GM21367 (cell line): ENCODE data around the gene OR2W3.
A peak's percentile ranks its signal among the peaks of the same experiment; 100 is the strongest.

Experiments used
- ATAC-seq: cut with Tn5 transposase; IDR thresholded peaks from one replicate; pipeline ENCODE4 v1.9.1; 2021; ENCODE audit not compliant: unreplicated experiment

The OR2W3 gene

GRCh38 chr1:247895163-247895637 lies at the start of gene OR2W3:
Gene OR2W3, plus strand, starts transcription at chr1:247895587. Its CDS starts 0 bp downstream, at chr1:247895587.
- no peak for ATAC-seq

DNA sequence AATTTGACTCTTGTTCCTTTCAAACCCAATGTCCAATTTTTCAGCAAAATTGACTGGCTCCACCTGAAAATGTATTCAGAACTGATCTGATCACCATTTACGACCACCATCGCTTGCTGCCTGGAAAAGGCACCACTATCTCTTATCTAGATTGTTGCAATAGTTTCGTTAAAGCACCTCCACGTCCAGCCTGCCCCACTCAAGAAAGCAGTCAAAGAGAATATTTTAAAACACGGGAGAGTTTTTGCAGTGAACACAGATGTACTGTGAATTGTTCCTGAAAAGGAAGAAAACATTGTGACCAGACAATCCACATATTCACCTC lies 49.7 kb upstream of the OR2W3 start:
- no peak for ATAC-seq

- ATAC-seq = no peak
Measured at GRCh38 chr1:247848346-247848745, 47.0 kb upstream of the OR2W3 start.

DNA sequence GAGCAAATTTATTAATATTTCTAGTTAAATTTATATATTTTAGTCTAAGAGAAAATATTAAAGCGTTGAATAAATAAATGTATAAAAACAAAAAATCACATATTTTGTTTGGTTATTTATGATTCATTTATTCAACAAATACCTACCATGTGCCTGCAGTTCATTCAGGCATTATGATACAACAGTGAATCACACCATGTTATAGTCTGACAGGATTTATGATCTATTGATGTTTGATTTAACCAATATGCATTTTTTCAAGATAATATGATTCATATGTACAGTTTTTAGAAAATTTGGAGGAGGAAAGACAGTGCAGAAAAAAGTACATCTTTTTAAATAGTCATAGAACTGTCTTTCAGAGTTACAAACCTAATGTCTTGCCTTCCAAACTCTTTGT lies 45.8 kb upstream of the OR2W3 start:
- ATAC-seq = no peak

- ATAC-seq = no peak
Measured at GRCh38 chr1:247854899-247855545, 40.4 kb upstream of the OR2W3 start.

DNA sequence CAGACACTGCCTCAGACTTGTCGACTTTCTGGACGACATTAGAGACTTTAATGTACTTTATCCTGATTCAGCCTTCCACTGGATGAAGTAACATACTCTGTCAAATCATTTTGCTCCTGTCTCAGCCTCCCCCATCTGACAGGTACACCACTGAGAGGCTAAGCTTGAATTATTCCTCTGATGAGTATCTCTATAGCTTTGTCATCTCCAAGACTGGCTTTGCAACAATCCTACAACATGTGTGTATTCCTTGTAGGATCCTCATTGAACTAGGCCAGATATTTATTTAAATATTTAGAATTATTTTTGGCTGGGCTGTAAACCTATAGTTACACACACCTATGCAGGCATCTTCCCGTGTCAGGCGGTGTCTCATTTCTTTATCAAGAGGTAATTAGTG lies 39.5 kb upstream of the OR2W3 start:
- no peak for ATAC-seq

DNA sequence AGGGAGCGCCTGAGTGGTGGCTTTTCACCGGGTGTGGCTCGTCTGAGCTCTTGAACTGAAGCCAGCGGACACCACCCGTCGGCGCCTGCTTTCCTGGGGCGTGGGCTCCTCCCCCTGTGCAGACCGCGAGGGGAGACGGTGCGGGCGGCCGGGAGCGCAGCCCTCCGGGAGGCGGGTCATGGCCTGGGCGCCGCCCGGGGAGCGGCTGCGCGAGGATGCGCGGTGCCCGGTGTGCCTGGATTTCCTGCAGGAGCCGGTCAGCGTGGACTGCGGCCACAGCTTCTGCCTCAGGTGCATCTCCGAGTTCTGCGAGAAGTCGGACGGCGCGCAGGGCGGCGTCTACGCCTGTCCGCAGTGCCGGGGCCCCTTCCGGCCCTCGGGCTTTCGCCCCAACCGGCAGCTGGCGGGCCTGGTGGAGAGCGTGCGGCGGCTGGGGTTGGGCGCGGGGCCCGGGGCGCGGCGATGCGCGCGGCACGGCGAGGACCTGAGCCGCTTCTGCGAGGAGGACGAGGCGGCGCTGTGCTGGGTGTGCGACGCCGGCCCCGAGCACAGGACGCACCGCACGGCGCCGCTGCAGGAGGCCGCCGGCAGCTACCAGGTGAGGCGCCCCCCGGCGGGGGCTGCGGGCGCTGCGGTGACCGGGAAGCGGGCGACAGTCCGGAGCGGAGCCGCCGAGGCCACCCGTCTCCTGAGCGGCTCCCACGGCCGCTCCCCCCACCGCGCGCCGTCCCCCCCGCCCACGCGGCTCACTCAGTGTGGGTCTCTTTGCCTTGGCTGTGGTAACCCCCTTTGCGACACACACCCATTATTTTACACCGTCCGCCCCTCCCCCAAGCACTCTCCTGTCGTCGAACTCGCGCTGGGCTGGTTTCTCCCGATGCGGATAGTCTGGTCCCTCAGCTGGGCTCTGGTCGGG lies 38.1 kb upstream of the OR2W3 start, which contains the start of gene TRIM58:
TSS of gene TRIM58 (plus strand) at position 119 of the 916 bp plus-strand sequence. CDS start at position 179, 60 bp downstream.
- ATAC-seq = peak; percentile 89

DNA sequence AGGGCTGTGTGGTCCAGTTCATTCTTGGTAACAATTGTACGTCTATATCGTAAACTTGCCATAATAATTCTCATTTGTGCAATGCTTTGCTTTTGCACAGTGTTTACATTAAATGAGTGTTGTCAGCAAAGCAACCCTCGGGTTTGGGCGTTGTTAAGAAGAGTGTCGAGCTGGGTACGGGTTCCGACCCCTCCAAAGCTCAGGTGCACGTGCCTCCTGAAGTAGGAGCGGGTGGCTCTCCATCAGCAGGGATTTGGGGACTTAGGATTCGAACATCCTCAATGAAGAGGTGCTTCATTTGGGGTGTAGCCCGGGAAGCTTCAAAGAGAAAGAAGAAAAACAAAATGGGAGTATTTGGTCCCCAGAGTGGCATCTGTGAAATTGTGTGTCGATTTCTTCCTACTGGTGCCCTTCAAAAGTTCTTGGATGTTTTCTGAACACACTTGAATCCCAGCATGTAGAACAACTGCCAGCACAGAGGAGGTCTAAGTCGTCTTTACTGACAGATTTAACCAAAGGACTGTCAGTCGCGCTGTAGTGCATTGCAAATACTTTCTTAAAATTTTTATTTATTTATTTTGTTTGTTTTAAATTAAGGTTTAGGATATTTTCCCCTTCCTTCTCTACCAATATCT lies 37.3 kb upstream of the OR2W3 start:
- no peak for ATAC-seq

GRCh38 chr1:247862756-247863155 lies 32.6 kb upstream of the OR2W3 start:
- ATAC-seq = no peak

DNA sequence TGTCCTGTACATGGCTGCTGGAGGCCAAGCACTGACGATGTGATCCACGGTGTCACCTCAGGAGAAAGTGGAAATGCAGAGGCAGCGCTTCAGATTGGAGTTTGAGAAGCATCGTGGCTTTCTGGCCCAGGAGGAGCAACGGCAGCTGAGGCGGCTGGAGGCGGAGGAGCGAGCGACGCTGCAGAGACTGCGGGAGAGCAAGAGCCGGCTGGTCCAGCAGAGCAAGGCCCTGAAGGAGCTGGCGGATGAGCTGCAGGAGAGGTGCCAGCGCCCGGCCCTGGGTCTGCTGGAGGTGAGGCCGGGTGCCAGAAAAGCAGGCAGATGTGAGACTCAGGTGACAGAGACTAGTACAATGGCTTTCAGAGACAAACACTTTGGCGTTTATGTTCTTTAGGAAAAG lies 30.7 kb upstream of the OR2W3 start:
- ATAC-seq = no peak

DNA sequence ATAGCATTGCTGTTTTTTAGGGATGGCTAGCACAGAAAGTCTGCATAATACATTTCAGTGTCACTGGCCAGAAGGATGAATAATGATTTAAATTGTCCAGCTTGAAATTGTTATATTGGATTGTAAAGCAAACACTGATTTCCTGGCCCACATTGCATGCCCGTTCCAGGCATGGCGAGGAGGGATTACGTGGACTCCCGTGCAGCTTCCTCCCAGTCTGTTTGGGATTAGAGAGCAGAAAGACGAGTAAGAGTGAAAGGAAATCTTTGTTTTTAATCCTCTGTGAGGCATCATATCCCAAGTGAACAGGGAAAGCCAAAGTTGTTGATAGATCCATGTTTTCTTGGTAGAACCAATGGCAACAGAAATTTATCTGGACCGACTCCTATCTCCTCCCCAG lies 30.0 kb upstream of the OR2W3 start:
- ATAC-seq = no peak

DNA sequence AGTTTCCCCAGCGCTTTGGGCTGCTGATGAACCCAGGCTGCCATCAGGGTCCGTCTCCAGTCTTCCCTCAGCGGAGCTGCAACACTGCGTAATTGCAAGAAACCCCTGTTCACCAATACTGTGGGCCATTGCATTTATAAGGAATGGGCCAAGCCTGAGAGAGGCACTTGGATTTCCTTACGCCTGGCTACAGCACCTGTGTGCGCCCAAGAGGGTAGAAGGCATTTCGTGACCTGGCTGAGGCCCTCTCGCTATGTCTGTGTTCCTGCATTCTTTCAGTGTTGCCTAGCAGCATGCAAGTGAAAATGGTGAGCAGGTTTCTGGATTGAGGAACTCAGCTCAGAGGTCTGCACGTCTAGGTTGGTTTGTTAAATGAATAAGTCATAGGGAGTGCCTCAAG lies 12.0 kb upstream of the OR2W3 start:
- no peak for ATAC-seq

DNA sequence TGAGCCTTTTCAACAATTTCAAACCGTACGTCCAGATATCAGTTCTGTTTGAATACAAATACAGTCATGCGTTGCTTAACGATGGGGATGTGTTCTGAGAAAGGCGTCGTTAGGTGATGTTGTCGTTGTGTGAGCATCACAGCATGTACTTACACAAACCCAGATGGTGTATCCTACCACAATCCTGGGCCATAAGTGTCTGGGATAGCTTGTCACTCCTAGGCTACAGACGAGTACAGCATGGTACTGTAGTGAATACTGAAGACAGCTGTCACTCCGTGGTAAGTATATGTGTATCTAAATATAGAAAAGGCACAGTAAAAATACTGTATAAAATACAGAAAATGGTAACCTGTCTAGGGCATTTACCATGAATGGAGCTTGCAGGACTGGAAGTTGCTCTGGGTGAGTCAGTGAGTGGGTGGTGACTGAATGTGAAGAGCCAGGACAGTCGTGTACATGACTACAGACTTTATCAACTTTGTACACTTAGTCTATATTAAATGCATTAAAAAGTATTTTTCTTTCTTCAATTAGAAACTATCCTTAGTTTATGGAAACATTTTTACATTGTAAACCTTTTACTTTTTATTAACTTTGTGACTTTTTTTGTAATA lies 10.5 kb upstream of the OR2W3 start:
- no peak for ATAC-seq

DNA sequence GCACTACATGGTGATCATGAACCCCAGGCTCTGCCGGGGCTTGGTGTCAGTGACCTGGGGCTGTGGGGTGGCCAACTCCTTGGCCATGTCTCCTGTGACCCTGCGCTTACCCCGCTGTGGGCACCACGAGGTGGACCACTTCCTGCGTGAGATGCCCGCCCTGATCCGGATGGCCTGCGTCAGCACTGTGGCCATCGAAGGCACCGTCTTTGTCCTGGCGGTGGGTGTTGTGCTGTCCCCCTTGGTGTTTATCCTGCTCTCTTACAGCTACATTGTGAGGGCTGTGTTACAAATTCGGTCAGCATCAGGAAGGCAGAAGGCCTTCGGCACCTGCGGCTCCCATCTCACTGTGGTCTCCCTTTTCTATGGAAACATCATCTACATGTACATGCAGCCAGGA lies 589 bp downstream of the OR2W3 start:
- no peak for ATAC-seq

DNA sequence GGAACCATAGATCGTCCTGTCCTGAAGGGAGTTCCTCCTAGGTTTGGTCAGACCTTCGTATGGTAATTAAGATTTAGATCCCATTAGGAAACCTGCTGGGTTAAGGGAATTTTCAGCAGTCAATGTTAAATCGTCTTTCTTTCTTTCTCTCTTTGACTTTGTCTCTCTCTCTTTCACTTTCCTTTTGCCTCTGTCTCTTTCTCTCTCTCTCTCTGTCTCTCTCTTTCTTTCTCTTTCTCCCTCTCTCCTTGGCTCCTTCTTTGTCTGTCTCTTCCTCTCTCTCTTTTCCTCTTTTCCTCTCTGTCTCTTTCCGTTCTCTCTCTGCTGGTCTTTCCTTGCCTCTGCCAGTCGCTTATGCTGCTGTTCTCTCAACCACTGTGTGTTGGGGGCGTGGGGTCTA lies 8.7 kb downstream of the OR2W3 start:
- no peak for ATAC-seq

GRCh38 chr1:247905181-247905580 lies 9.8 kb downstream of the OR2W3 start:
- ATAC-seq = no peak

DNA sequence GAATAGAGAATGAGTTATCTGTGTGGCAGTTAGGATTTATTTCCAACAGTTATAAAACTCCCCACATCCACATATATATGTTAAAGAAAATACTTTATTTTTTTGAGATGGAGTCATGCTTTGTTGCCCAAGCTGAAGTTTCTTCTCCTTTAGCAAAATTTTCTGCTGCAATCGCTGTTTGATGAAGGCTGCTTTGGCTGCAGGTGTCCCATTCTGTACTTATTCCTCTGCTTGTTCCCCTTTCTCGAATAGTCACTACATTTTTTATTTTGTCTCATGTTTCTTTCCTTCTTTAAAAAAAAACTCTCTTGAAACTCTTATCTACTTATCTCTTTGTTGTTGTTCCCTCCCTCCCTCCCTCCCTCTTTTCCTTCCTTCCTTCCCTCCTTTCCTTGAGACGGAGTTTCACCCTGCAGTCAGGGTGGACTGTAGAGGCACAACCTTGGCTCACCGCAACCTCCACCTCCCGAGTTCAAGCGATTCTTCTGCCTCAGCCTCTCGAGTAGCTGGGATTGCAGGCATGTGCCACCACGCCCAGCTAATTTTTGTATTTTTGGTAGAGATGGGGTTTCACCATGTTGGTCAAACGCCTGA lies 10.6 kb downstream of the OR2W3 start:
- ATAC-seq = peak; percentile 22

DNA sequence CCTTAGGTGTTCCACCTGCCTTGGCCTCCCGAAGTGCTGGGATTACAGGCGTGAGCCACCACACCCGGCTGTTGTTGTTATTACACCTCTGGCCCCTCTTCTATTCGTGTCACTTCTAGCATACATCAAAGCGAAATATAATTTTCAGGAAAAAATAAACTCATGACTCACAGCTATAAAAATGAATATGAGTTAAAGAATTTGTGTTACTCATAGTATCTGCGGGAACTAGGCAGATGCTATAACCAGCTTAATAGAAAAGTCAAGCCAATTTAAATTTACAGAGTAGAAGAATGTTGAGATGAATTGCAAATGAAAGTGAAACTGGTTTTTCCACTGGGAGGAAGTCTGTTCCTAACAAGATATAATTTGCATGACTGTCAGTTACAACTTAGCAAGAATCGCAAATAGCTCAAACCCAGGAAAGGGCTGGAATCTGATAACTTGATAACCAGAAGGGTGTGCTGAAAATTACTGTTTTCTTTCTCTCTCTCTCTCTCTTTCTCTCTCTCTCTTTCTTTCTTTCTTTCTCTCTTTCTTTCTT lies 11.2 kb downstream of the OR2W3 start:
- peak; percentile 56 for ATAC-seq

DNA sequence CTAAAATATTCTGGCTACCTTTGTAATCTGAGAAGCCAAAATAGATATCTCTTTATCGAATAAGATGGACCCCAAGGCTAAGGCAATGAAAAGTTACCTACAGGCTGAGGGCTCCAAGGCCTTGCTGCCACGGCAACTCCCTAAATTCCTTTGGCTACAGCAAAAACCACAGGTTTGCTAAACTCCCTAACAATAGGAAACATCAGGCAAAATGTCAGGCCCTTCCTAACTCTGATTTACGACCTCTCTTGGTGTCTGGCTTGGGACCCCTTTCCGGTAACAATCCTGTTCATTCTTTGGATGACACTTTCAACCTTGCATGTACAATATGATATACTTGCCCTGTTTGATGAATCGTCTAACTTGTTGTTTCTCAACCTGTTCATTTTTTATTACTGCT lies 13.4 kb downstream of the OR2W3 start:
- ATAC-seq = no peak

DNA sequence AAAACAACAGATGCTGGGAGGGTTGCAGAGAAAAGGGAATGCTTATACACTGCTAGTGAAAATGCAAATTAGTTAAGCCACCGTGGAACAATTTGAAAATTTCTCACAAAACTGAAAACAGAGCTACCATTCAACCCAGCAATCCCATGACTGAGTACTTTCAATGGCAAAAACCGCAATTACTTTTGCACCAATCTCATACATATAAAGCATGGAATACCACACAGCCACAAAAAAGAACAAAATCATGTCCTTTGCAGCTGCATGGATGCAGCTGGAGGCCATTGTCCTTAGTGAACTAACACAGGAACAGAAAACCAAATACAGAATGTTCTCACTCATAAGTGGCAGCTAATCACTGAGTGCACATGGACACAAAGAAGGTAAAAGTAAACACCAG lies 18.4 kb downstream of the OR2W3 start:
- no peak for ATAC-seq
